EL (cell line): ENCODE measurements around the gene BLVRB.
A peak's percentile ranks its signal among the peaks of the same experiment; 100 is the strongest.
"Not testable (repeated sequence)": the region's sequence is repeated elsewhere in the genome, so short reads cannot be mapped to it uniquely, and the experiment has no call there.

Experiments used
- DNase-seq: peaks from one replicate; pipeline ENCODE4 v3.0.0-alpha.2; 2016

BLVRB gene

DNA sequence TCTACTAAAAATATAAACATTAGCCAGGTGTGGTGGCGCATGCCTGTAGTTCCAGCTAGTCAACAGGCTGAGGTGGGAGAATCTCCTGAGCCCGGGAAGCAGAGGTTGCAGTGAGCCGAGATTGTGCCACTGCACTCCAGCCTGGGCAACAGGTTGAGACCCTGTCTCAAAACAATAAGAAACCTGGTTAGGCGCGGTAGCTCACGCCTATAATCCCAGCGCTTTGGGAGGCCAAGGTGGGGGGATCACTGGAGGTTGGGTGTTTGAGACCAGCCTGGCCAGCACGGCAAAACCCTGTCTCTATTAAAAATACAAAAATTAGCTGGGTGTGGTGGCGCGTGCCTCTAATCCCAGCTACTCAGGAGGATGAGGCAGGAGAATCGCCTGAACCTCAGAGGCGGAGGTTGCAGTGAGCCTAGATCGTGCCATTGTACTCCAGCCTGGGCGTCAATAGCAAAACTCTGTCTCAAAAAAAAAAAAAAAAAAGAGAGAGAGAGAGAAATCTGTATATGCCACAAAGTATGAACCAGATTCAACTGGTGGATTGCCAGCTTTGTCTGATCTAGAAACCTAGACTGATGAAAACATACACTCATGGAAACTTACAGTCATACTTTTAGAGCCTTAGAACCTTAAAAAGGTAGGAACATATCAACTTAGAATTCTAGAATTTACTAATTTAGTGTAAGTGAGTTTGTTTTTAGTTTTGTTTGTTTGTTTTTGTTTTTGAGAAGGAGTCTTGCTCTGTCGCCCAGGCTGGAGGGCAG, 10.5 kb upstream of the BLVRB start:
- DNase-seq = not testable (repeated sequence)

DNA sequence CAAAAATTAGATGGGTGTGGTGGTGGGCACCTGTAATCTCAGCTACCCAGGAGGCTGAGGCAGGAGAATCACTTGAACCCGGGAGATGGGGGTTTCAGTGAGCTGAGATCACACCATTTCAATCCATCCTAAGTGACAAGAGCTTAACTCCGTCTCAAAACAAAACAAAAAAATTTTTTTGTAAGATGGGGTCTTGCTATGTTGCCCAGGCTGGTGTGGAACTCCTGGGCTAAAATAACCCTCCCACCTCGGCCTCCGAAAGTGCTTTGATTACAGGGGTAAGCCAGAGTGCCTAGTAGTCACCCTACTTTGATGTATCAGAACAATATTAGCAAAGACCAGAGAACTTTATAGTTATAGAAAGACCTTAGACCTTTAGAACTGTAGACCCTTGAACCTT, 9.2 kb upstream of the BLVRB start:
- no peak for DNase-seq

DNA sequence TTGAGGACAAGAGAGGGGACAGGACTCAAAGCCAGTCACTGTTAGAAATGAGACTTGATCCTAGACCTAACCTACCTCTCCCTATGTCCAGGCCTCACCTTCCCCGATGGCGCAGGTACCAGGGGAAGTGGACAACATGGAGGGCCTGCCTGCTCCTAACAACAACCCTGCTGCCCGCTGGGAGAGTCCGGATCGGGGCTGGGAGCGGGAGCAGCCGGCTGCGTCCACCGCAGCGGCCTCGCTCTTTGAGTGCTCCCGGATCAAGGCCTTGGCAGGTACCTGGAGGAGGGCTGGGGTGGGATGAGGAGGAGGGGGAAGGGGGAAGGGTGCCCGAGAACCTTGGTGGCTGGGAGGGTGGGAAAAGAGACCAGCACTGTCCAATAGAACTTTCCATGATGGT, 7.0 kb upstream of the BLVRB start:
- no peak for DNase-seq

DNA sequence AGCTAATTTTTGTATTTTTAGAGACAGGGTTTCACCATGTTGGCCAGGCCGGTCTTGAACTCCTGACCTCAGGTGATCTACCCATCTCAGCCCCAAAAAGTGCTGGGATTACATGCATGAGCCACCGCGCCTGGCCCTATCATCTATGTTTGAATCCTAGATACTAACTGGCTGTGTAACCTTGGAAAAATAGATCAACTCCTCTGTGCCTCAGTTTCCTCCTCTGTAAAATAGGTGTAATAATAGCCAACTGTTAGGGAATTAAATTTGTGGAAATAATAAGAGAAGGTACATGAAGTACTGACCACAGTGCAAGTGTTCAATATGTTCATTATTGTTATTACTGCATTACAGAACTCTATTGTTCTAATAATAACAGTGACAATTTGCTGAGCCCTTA, 5.6 kb upstream of the BLVRB start:
- DNase-seq = no peak

DNA sequence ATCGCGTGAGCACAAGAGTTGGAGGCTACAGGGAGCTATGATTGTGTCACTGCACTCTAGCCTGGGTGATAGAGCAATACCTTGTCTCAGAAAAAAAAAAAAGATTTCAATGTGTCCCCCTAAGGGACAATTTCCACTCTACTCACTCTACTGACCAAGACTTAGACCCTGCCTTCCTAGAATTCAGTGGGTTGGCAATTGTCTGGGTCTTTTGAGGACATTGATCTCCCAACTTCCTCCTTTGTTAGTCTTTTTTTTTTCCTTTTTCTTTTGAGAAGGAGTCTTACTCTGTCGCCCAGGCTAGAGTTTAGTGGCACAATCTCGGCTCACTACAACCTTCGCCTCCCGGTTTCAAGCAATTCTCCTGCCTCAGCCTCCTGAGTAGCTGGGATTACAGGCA, 3.5 kb upstream of the BLVRB start:
- DNase-seq = no peak

DNA sequence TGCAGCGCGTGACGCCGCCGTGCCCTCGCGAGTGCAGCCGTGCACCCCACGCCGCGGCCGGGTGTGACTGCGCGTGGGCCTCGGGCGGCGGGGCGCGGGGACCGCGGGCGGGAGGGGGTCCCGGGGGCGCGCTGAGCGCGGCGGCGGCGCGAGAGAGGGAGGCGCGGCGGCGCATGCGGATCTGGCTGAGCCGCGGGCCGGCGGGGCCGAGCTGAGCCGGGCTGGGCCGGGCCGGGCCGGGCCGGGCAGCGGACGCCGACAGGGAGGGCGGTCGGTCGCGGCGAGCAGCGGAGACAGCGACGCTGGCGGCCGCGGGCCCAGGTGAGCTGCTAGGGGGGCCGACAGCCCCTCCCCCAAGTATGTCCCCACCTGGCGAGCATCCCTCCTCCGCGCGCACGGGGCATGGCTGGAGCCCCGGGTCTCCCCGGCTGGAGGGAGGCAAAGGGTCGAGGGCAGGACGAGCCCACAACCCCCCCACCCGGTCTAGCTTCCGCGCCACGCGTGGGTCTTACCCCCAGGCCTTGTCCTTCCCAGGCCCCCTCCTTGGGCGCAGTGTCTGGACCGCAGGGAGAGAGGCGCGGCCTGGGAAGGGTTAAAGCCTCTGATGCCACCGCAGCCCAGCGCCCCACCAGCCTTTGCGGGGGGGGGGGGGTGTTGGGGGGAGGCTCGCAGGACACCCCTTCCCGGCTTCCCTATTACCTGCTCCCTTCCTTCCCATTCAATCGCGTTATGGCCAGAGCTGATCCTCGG, 1.6 kb upstream of the BLVRB start, which contains the start of gene SPTBN4:
Gene SPTBN4, plus strand, starts transcription at position 17 of the 750 bp plus-strand sequence. CDS start 5,621 bp downstream, outside the sequence.
- no peak for DNase-seq

DNA sequence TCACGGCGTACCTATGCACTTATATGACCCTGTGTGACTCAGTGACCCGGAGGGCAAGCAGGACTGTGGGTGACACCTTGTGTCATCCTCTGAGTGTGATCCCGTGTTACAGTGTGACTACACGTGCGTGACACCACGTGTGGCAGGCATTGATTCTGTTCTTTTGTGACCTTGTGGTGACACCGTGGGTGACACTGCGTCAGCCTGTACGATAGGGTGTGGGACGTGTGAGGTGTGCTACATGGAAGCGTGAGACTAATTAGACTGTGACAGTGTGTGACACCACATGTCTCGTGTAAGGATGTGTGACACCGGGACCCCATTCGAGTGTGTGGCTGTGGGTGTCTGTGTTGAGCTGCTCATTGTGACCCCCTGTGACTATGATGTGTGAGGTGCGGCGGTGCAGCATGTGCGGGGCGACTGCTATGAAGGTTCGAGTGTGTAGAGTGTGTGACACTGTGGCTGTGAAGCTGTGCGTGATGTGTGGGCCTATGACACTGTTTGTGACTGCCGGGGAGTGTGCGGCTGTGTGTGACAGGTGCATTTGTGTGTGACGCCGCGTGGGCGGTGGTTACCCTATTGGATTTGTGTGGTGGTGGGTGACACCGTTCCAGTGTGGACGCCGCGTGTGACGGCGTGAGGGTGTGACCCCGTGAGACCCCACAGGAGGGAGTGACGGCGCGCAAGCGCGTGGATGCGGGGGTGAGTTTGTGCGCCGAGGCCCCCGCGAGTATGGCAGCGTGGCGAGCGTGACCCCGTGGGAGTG, 857 bp upstream of the BLVRB start:
- DNase-seq = no peak

DNA sequence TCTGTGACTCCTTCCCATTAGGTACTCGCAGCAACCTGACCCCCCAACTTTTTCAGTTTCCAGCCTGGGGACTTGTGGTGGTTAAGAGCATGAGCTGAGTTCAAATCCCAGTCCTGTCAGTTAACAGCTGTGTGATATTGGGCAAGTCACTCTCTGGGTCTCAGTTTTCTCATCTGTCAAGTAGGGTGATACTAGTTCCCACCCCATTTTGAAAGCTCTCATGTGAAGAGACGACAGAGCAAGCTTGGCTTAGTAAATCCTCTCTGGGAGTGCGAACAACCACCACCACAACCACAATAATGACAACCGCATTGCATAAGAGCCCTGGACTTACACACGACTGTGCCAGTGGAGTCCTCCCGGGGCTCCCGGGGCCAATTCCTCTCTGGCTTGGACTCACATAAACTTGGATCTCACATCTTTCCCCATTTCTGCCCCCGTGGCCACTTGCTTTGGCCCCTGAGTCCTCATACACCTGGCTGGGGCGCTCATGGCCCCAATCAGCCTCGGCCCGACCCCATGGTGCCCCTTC, 454 bp downstream of the BLVRB start:
- DNase-seq = peak; percentile 66

DNA sequence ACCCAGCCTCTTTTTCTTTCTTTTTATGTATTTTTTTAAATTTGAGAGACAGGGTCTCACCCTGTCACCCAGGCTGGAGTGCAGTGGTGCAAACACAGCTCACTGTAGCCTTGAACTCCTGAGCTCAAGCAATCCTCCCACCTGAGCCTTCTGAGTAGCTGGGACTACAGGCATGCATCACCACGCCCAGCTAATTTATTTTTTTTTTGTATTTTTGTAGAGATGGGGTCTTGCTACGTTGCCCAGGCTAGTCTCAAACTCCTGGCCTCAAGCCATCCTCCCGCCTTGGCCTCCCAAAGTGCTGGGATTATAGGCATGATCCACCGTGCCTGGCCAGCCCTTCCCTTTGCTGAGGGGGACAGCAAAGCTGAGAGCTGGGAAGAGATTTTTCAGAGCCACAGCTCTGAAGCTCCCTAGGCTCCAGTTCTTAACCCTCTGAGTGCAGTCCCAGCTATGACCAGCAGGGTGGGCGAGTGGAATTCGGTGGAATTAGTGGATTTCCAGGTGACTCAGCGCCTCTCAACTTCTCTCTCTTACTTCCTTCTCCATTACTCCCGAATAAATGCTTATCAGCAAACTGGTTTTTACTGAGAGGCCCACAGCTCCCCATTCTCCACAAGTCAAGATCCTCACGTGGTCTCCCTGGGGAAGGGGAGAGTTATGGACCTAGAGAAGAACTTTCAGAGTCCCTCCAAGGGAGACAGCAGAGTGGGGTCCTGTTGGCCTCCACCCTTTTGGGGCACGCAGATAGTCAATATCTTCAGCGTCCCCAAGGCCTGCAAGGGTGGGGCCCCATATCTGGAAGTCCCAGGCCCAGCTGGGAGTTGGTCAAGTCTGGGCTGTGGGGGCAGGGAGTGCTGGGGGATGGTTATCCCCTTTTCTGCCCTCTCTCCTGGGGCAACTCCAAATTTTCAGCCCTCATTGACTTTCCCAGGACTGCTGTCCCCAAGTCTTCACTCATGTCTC, 1.2 kb downstream of the BLVRB start:
- DNase-seq = peak; percentile 90

DNA sequence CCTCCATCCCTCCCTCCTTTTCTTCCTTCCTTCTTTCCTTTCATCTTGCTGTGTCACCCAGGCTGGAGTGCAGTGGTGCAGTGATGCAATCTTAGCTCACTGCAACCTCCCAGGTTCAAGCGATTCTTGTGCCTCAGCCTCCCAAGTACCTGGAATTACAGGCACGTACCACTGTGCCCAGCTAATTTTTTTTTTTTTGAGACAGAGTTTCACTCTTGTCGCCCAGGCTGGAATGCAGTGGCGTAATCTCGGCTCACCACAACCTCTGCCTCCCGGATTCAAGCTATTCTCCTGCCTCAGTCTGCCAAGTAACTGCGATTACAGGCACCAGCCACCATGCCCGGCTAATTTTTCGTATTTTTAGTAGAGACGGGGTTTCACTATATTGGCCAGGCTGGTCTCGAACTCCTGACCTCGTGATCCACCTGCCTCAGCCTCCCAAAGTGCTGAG, 1.9 kb downstream of the BLVRB start:
- DNase-seq = peak; percentile 18

DNA sequence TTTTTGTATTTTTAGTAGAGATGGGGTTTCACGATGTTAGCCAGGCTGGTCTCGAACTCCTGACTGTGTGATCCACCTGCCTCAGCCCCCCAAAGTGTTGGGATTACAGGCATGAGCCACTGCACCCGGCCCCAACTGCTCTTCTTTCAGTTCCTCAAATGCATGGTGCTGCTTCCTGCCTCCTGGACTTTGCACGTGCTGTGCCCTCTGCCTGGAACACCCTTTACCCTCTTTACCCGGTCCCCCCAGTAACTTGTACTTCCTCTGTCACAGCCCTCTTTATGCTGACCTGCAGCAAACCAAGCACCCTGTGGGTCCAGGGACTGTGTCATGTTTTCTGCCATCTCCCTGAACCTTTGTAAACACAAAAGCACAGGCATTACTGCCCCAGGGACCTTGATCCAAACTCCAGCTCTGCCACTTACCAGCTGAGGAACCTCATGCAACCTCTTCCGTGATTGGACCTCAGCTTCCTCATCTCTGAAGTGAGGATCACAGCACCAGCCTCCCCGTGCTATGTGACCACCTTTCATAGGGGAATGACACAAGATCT, 3.8 kb downstream of the BLVRB start:
- no peak for DNase-seq

DNA sequence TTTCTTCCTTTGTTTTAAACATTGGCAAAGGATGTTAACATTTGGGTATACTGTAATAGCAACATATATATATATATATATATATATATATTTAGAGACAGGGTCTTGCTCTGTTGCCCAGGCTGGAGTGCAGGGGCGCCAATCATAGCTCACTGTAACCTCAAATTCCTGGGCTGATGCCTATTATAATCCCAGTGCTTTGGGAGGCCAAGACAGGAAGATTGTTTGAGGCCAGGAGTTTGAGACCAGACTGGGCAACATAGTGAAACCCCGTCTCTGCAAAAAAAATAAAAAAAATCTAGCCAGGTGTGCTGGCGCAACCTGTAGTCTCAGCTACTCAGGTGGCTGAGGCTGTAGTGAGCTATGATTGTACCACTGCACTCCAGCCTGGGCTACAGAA, 5.4 kb downstream of the BLVRB start:
- no peak for DNase-seq

DNA sequence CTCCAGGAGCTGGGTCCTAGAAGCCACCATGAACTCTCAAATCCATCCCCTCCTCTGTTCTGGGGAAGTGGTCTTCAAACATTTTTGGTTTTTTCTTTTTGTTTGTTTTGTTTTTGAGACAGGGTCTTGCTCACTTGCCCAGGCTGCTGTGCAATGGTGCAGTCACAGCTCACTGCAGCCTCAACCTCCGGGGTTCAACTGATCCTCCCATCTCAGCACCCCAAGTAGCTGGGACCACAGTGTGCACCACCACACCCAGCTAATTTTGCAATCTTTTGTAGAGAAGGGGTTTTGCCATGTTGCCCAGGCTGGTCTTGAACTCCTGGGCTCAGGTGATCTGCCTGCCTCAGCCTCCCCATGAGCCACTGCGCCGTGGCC, 7.0 kb downstream of the BLVRB start:
- DNase-seq = no peak

DNA sequence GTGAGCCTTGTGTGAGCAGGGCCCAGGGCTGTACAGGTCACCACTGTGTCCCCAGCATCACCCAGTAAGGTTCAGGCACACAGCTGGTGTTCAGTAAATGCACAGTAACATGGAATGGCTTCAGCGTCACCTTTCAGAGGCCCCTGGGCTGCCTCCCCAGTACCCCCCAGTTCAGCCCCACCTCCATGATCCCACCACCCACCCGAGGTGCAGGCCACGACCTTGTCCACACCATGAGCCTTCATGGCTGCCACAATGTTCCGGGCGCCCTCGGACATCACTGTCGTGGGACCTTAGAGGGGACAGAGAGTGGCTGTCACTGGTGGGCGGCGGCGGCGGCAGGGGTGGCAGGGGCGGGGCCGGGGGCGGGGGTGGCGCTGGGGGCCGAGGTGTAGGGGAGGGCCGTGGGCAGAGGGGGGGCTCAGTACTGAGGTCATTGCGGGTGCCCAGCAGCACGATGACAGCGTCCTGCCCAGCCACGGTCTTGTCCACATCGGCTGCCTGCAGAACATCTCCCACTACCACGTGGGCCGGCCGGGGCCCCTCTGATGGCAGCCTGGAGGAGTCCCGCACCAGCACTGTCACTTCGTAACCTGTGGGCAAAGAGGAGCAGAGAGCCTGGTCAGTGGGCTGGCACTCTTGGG, 7.5 kb downstream of the BLVRB start:
- DNase-seq = no peak

DNA sequence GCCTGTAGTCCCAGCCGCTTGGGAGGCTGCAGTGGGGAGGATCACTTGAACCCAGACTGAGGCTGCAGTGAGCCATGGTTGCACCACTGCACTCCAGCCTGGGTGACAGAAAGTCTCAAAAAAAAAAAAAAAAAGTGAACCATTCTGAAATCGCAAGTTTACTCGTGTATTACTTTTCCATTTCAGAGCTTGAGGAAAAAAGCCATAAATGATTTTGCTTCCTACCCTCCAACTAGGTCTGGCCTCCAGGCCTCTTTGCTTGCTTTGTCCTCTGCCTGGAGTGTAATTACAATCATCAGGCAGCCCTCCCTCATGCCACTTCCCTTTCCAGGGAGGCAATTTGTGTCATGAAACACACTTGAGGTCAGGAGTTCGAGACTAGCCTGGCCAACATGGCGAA, 8.5 kb downstream of the BLVRB start:
- no peak for DNase-seq

DNA sequence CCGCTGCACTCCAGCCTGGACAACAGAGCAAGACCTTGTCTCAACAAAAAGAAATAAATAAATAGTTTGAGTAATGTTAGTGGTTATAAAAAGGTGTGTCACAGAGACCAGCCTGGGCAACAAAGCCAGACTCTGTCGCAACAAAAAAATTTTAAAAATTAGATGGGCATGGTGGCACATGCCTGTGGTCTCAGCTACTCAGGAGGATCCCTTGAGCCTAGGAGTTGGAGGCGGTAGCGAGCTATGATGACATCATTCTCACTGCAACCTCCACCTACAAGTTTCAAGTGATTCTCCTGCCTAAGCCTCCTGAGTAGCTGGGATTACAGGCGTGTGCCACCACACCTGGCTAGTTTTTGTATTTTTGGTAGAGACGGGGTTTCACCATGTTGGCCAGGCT, 11.6 kb downstream of the BLVRB start:
- peak; percentile 46 for DNase-seq

DNA sequence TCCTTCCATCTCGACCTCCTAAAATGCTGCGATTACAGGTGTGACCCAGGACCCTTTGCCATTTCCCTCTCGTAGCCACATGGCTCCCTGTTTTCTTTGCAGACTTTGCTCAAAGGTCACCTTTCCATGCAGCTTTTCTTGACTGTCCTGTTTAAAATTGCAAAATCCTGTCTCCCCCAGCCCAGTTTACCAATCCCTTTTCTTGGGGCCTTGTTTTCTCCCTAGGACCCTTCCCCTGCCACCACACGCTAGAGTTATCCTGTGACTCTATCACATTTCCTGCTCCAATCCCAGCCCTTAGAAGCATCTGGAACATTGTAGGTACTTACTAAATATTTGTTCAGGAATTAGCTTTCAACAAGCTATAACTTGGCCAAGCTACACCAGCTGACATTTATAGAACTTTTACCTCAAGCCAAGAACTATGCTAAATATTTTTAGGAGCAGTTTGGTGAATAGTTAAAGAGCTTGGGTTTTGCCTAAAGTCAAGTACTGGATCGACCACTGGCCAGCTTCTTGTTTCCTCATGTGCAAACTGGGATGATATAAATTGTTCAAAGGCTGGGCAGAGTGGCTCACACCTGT, 12.3 kb downstream of the BLVRB start:
- DNase-seq = no peak

DNA sequence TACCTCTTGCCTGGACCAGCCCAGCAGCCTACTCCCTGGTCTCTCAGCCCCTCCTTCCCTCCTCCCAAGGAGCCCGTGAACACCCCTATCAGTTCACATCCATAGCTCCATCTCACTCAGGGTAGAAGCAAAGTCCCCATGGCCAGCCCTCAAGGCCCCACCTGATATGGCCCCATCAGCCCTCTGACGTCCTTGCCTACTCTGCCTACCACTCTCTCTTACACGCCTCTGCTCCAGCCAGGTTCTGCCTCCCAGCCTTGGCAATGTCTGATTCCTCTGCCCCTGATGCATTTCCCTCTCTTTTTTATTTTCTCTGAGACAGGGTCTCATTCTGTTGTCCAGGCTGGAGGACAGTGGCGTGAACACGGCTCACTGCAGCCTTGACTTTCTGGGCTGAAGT, 13.5 kb downstream of the BLVRB start:
- no peak for DNase-seq

DNA sequence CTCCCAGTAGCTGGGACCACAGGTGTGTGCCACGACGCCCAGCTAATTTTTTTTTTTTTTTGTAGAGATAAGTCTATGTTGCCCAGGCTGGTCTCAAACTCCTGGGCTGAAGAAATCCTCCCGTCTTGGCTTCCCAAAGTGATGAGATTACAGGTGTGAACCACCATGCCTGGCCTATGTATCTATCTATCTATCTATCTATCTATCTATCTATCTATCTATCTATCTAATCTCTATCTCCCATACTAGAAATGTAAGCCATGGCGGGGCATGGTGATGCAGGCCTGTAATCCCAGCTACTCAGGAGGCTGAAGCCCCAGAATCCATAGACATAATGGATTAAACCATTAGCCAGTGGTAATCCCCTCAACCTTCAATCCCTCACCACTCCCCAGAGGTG, 14.9 kb downstream of the BLVRB start:
- no peak for DNase-seq

DNA sequence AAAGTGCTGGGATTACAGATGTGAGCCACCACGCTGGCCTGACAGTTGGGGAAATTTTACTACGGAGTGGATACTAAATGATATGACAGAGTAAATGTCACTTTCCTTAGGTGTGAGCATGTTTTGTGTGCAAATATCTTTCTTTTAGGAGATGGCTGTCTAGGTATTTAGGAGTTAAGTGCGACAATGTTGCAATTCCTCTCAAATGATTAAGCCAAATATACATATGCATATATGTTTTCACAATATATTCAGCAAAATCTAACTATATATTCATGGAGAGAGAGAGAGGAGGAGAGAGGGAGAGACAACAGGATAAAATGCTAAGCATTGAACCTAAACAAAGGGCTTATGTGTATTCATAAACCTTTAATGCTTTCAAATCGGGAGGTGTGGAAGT, 16.0 kb downstream of the BLVRB start:
- no peak for DNase-seq

DNA sequence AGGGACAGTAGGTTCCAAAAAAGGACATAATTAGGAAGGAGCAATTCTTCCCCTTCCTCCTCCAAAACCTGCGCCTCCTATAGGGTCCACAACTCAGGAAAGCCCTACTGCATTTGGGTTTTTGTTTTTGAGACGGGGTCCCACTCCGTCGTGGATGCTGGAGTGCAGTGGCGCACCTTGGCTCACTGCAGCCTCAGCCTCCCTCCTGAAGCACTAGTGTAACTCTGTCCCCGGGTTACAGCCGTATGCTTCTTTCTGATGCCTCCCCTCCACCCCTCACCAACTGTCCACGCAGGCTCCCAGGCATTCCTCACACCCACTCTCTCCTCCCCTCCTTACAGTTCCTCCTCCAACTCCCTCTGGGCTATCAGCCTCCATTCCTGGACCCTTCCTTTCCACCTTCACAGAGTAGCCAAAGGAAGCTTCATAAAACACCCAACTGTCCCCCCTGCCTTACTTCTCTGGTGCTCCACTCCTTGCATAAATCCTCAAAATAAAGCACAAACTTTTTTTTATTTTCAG, 19.2 kb downstream of the BLVRB start:
- no peak for DNase-seq
